GM12891 (cell line): ENCODE results near the gene TMEM169.

Experiments
- PAX5 ChIP-seq: IDR thresholded peaks from 2 replicates; pipeline ENCODE4 v1.6.1; 2011; ENCODE audit warnings: low read length, moderate library complexity, mild to moderate bottlenecking; ENCODE audit not compliant: insufficient read depth, severe bottlenecking
- POLR2A ChIP-seq: IDR thresholded peaks from 2 replicates; pipeline ENCODE4 v1.6.1; 2011; ENCODE audit warnings: low read depth, low read length, control low read depth
- POLR2AphosphoS5 ChIP-seq: IDR thresholded peaks from 2 replicates; pipeline ENCODE4 v1.6.1; 2011; ENCODE audit warnings: low read depth, low read length, control low read depth
- TAF1 ChIP-seq: IDR thresholded peaks from 2 replicates; pipeline ENCODE4 v1.6.1; 2011; ENCODE audit warnings: low read depth, low read length, control low read depth

GRCh38 chr2:216119986-216120385, 38.3 kb downstream of the TMEM169 start:
- TF ChIP-seq POLR2A (no peak), PAX5 (no peak), POLR2AphosphoS5 (no peak), TAF1 (no peak)
